ENCODE measurements around the gene SEC14L5. TPM values are rescaled to one million over a fixed set of nuclear protein-coding genes. Genes with fewer than 3 reads are reported as not detected.

SEC14L5 gene
- total and polyA plus RNA-seq, 10 of the 15 experiments (the other 5 are each of a cell fraction or from before 2014, with no cell fraction given): 0.01 TPM; not detected in 9

- DNase-seq (ENCODE audit: low read depth, low spot score): no peak
- no peak for ATAC-seq
- Histone ChIP-seq H3K4me1 (ENCODE audit: control insufficient read depth, insufficient read depth, low read length) (no peaks in the 10 kb centered on the region), H3K27ac (ENCODE audit: control insufficient read depth, insufficient read depth) (no peak overlapping the region), H4K20me1 (ENCODE audit: control insufficient read depth, insufficient read depth) (no peaks in the 10 kb centered on the region), H3K27me3 (replicated peaks in 1 of 2; ENCODE audit: control insufficient read depth in 2 of 2, insufficient read depth in 2 of 2, low read length in 1 of 2) (no peaks in the 10 kb centered on the region), H3K4me3 (no peak overlapping the region), H3K36me3 (ENCODE audit: control insufficient read depth in 2 of 2, insufficient read depth in 2 of 2, low read length in 1 of 2) (no peaks in the 10 kb centered on the region), H3K79me2 (ENCODE audit: control insufficient read depth, insufficient read depth, low read length) (no peaks in the 10 kb centered on the region), H3K9ac (ENCODE audit: control insufficient read depth, insufficient read depth, low read length) (no peak overlapping the region), H2AFZ (ENCODE audit: control insufficient read depth, low read depth, low read length) (no peak overlapping the region), H3K9me3 (replicated peaks; ENCODE audit: control insufficient read depth, insufficient read depth, low read length) (no peaks in the 10 kb centered on the region), H3K4me2 (ENCODE audit: control insufficient read depth, insufficient read depth) (no peak overlapping the region)
- ChIA-PET SMC1A (ENCODE audit: uncharacterized antibody, unreplicated experiment) (no interaction called here), POLR2A (interaction anchor here (0.6 kb wide), 2 partner anchors 487 to 1972 kb away, joined by 3 read pairs; no protein-coding TSS in a partner anchor), RAD21 (ENCODE audit: unreplicated experiment) (no interaction called here), CTCF (interaction anchor here (0.6 to 0.7 kb wide), 3 partner anchors 63 to 571 kb away, joined by 3 read pairs; no protein-coding TSS in a partner anchor)
- intact Hi-C loops (cut with micrococcal nuclease; ENCODE audit: unreplicated experiment): no loop called here
- no TSS peak for BruUV-seq (replicated peaks)
- no peak for FAIRE-seq
- in situ Hi-C loops (cut with MboI): no loop called here
- TF ChIP-seq FOXK2 (IDR thresholded peaks at IDR 0.05): no peak
- WGBS (ENCODE audit: insufficient coverage, insufficient replicate concordance, low lambda C conversion rate, missing lambda C conversion rate): 27% methylated on average over 7 of the region's 7 CpGs
Measured at GRCh38 chr16:5001571-5001970, 43.4 kb downstream of the SEC14L5 start.

- Histone ChIP-seq H3K9ac (ENCODE audit: control insufficient read depth, insufficient read depth, low read length) (no peak overlapping the region), H3K4me3 (no peak overlapping the region), H4K20me1 (ENCODE audit: control insufficient read depth, insufficient read depth) (no peaks in the 10 kb centered on the region), H2AFZ (ENCODE audit: control insufficient read depth, low read depth, low read length) (no peak overlapping the region), H3K4me2 (ENCODE audit: control insufficient read depth, insufficient read depth) (no peak overlapping the region), H3K36me3 (ENCODE audit: control insufficient read depth in 2 of 2, insufficient read depth in 2 of 2, low read length in 1 of 2) (no peaks in the 10 kb centered on the region), H3K9me3 (replicated peaks; ENCODE audit: control insufficient read depth, insufficient read depth, low read length) (no peaks in the 10 kb centered on the region), H3K4me1 (ENCODE audit: control insufficient read depth, insufficient read depth, low read length) (no peaks in the 10 kb centered on the region), H3K27ac (ENCODE audit: control insufficient read depth, insufficient read depth) (no peak overlapping the region), H3K79me2 (ENCODE audit: control insufficient read depth, insufficient read depth, low read length) (no peaks in the 10 kb centered on the region), H3K27me3 (replicated peaks in 1 of 2; ENCODE audit: control insufficient read depth in 2 of 2, insufficient read depth in 2 of 2, low read length in 1 of 2) (no peaks in the 10 kb centered on the region)
- ChIA-PET POLR2A (interaction anchor here (0.6 kb wide), 2 partner anchors 487 to 1973 kb away, joined by 3 read pairs; no protein-coding TSS in a partner anchor), RAD21 (ENCODE audit: unreplicated experiment) (no interaction called here), SMC1A (ENCODE audit: uncharacterized antibody, unreplicated experiment) (no interaction called here), CTCF (interaction anchor here (0.6 kb wide), 2 partner anchors 62 to 572 kb away, joined by 3 read pairs; no protein-coding TSS in a partner anchor)
- in situ Hi-C loops (cut with MboI): no loop called here
- WGBS (ENCODE audit: insufficient coverage, insufficient replicate concordance, low lambda C conversion rate, missing lambda C conversion rate): 26% methylated on average over 5 of the region's 6 CpGs
- BruUV-seq (replicated peaks): no TSS peak
- DNase-seq (ENCODE audit: low read depth, low spot score) (no peak), FAIRE-seq (no peak), ATAC-seq (no peak)
- intact Hi-C loops (cut with micrococcal nuclease; ENCODE audit: unreplicated experiment): no loop called here
- TF ChIP-seq RCOR1 (conservative IDR thresholded peaks at IDR 0.05; ENCODE audit: low read depth, low read length) (no peak), ZNF592 (IDR thresholded peaks at IDR 0.05) (no peak), SMAD5 (IDR thresholded peaks at IDR 0.05; ENCODE audit: low read depth) (no peak), PAX5 (IDR thresholded peaks at IDR 0.05; ENCODE audit: borderline replicate concordance, low read depth, low read length) (no peak), JUNB (IDR thresholded peaks at IDR 0.05) (no peak), ASH2L (IDR thresholded peaks at IDR 0.05; ENCODE audit: borderline replicate concordance, low read depth) (no peak)
- TF ChIP-seq, protein P1, sequence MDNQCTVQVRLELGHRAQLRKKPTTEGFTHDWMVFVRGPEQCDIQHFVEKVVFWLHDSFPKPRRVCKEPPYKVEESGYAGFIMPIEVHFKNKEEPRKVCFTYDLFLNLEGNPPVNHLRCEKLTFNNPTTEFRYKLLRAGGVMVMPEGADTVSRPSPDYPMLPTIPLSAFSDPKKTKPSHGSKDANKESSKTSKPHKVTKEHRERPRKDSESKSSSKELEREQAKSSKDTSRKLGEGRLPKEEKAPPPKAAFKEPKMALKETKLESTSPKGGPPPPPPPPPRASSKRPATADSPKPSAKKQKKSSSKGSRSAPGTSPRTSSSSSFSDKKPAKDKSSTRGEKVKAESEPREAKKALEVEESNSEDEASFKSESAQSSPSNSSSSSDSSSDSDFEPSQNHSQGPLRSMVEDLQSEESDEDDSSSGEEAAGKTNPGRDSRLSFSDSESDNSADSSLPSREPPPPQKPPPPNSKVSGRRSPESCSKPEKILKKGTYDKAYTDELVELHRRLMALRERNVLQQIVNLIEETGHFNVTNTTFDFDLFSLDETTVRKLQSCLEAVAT (IDR thresholded peaks at IDR 0.05): no peak
- TF ChIP-seq, protein P2, sequence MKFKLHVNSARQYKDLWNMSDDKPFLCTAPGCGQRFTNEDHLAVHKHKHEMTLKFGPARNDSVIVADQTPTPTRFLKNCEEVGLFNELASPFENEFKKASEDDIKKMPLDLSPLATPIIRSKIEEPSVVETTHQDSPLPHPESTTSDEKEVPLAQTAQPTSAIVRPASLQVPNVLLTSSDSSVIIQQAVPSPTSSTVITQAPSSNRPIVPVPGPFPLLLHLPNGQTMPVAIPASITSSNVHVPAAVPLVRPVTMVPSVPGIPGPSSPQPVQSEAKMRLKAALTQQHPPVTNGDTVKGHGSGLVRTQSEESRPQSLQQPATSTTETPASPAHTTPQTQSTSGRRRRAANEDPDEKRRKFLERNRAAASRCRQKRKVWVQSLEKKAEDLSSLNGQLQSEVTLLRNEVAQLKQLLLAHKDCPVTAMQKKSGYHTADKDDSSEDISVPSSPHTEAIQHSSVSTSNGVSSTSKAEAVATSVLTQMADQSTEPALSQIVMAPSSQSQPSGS (IDR thresholded peaks at IDR 0.05; ENCODE audit: low read length): no peak
Measured at GRCh38 chr16:5001986-5002385, 43.9 kb downstream of the SEC14L5 start.

Measured in GM12878 (cell line).